ENCODE measurements around the gene ZCCHC7. TPM values are rescaled to one million over a fixed set of nuclear protein-coding genes. Genes with fewer than 3 reads are reported as not detected.

The ZCCHC7 gene
- total RNA-seq, 3 donors from 2014 or later (not counting 1 experiment from before 2014, with no cell fraction given) = 42.4 to 43.2 (median 42.8) TPM

DNA sequence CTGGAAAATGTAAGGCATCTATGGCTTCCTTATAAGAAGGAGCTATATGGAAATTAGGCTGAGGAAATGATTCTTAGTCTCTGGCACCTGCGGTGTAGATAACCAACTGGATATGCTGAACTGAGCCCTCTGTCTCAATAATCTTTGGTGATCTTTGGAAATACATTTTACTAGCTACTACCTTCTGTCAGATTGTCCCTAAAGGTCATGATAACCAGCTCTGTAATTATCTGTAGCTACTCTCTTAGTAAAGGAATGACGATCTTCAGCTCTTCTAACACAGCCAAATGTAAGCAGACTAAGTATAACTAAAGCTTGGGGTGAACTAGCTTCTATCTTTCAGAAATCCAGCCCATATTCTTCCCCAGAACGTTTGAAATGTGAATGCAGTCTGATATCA lies 177.2 kb downstream of the ZCCHC7 start:
- intact Hi-C loops (cut with micrococcal nuclease) = no loop called here
- Histone ChIP-seq H3K27me3 (ENCODE audit: control insufficient read depth, insufficient read depth, low read length) (no peaks in the 10 kb centered on the region), H3K27ac (ENCODE audit: low read length) (no peak overlapping the region), H3K4me3 (ENCODE audit: low read length) (no peak overlapping the region), H3K9me3 (ENCODE audit: control insufficient read depth, insufficient read depth, low read length) (no peaks in the 10 kb centered on the region), H3K4me1 (ENCODE audit: control insufficient read depth, insufficient read depth, low read length) (peaks cover 15% of the 10 kb centered on the region), H3K36me3 (ENCODE audit: control insufficient read depth, insufficient read depth, low read length) (no peaks in the 10 kb centered on the region)
- peaks cover 48 to 62% of the 10 kb centered on the region in 2 donors for H3K4me1 Mint-ChIP-seq
- no peaks in the 10 kb centered on the region for H3K36me3 Mint-ChIP-seq
- WGBS (ENCODE audit: insufficient coverage) = 91% methylated on average over 3 of the region's 3 CpGs
- ATAC-seq (no peak), DNase-seq (no peak)
- no peak overlapping the region for H3K27ac Mint-ChIP-seq
- H3K4me3 Mint-ChIP-seq = no peak overlapping the region
- no peaks in the 10 kb centered on the region for H3K9me3 Mint-ChIP-seq
- H3K27me3 Mint-ChIP-seq (ENCODE audit: low read depth in 2 of 2) = no peaks in the 10 kb centered on the region
- no peak for TF ChIP-seq CTCF (IDR thresholded peaks at IDR 0.05)

- H3K4me3 ChIP-seq (ENCODE audit: low read length) = no peak overlapping the region
- H3K4me1 ChIP-seq (ENCODE audit: control insufficient read depth, insufficient read depth, low read length) = peaks cover 36% of the 10 kb centered on the region
- no peaks in the 10 kb centered on the region for H3K27me3 ChIP-seq (ENCODE audit: control insufficient read depth, insufficient read depth, low read length)
- intact Hi-C loops (cut with micrococcal nuclease) = loop anchor here (5.0 kb wide), 3 partner anchors 88 to 218 kb away; partner anchors contain the start of gene ZCCHC7
- Mint-ChIP-seq H3K4me1 (peaks cover 59 to 71% of the 10 kb centered on the region in 2 donors), H3K27ac (peak overlapping the region; percentile 16 to 80), H3K4me3 (no peak overlapping the region), H3K27me3 (ENCODE audit: low read depth in 2 of 2) (no peaks in the 10 kb centered on the region), H3K36me3 (no peaks in the 10 kb centered on the region), H3K9me3 (no peaks in the 10 kb centered on the region)
- WGBS (ENCODE audit: insufficient coverage) = no CpG with 5 or more reads among the region's 1 CpG
- no peak for TF ChIP-seq CTCF (IDR thresholded peaks at IDR 0.05)
- H3K9me3 ChIP-seq (ENCODE audit: control insufficient read depth, insufficient read depth, low read length) = no peaks in the 10 kb centered on the region
- DNase-seq (no peak), ATAC-seq (no peak)
- peak overlapping the region; percentile 15 for H3K27ac ChIP-seq (ENCODE audit: low read length)
- H3K36me3 ChIP-seq (ENCODE audit: control insufficient read depth, insufficient read depth, low read length) = peaks cover 3% of the 10 kb centered on the region
These were observed 180.2 kb downstream of the ZCCHC7 start for GRCh38 chr9:37300620-37301019.

DNA sequence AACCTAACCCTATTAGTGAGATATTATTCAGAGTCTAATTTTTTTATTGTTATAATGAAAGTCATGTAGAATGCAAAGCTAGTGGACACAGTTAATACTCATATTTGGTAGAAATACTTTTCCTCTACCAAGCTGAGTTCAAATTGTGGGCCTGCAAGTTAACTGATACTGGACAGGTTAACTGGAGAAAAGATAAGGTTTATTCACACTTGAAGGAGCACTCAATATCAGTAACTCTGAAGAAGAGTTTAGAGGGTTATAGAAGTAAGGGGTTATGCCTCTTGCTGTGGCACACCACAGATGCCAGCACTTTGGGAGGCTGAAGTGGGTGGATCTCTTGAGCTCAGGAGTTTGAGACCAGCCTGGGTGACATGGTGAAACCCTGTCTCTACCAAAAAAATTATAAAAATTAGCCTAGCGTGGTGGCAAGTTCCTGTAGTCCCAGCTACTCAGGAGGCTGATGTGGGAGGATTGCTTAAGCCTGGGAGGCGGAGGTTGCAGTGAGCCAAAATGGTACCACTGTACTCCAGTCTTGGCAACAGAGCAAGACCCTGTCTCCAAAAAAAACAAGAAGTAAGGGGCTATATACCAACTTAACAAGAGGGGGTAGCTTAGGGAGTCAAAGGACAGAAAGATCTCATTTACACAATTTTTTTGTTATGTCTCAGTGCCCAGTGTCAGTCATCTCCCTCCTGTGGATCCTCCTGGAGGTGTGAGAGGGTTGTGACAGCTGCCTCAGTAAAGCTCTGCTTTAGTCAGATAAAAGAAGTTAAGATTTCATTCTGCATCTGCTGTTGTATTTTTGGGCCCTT lies 180.9 kb downstream of the ZCCHC7 start:
- Mint-ChIP-seq H3K27me3 (ENCODE audit: low read depth in 2 of 2) (no peaks in the 10 kb centered on the region), H3K9me3 (no peaks in the 10 kb centered on the region), H3K27ac (peak overlapping the region; percentile 76 to 80), H3K4me1 (peaks cover 54 to 66% of the 10 kb centered on the region in 2 donors), H3K36me3 (no peaks in the 10 kb centered on the region), H3K4me3 (peak overlapping the region; percentile 77)
- DNase-seq = peak in 1 of 2 donors; percentile 22
- WGBS (ENCODE audit: insufficient coverage) = 71% methylated on average over 2 of the region's 2 CpGs
- no peak overlapping the region for H3K4me3 ChIP-seq (ENCODE audit: low read length)
- H3K27me3 ChIP-seq (ENCODE audit: control insufficient read depth, insufficient read depth, low read length) = no peaks in the 10 kb centered on the region
- ATAC-seq = peak in 1 of 3 donors; percentile 26
- no peak for TF ChIP-seq CTCF (IDR thresholded peaks at IDR 0.05)
- peak overlapping the region; percentile 47 for H3K27ac ChIP-seq (ENCODE audit: low read length)
- no peaks in the 10 kb centered on the region for H3K9me3 ChIP-seq (ENCODE audit: control insufficient read depth, insufficient read depth, low read length)
- intact Hi-C loops (cut with micrococcal nuclease) = loop anchor here (5.0 kb wide), 3 partner anchors 89 to 219 kb away; partner anchors contain the start of gene ZCCHC7
- H3K36me3 ChIP-seq (ENCODE audit: control insufficient read depth, insufficient read depth, low read length) = peaks cover 4% of the 10 kb centered on the region
- peaks cover 36% of the 10 kb centered on the region for H3K4me1 ChIP-seq (ENCODE audit: control insufficient read depth, insufficient read depth, low read length)
